ENCODE measurements around the gene ZNF319.

DNA sequence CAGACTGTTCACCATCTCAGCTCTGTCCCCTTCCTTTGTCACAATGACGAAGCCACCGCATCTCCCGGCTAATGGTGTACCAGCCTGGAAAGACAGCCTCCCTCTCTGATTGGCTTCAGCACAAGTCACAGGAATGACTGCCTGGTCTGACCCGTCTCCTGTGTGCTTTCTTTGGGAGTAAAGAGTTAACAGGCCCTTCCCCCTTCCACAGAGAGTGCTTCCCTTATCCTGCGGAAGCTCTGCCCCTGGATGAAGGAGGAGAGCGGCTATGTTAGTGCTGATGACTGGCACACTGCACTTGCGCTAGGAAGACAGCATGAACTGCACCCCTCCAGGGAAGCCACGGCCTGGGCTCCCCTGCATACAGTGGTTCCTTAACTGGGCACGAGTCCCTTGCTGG is 12.0 kb upstream of the ZNF319 start:
- TF ChIP-seq, protein P1, sequence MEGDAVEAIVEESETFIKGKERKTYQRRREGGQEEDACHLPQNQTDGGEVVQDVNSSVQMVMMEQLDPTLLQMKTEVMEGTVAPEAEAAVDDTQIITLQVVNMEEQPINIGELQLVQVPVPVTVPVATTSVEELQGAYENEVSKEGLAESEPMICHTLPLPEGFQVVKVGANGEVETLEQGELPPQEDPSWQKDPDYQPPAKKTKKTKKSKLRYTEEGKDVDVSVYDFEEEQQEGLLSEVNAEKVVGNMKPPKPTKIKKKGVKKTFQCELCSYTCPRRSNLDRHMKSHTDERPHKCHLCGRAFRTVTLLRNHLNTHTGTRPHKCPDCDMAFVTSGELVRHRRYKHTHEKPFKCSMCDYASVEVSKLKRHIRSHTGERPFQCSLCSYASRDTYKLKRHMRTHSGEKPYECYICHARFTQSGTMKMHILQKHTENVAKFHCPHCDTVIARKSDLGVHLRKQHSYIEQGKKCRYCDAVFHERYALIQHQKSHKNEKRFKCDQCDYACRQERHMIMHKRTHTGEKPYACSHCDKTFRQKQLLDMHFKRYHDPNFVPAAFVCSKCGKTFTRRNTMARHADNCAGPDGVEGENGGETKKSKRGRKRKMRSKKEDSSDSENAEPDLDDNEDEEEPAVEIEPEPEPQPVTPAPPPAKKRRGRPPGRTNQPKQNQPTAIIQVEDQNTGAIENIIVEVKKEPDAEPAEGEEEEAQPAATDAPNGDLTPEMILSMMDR (IDR thresholded peaks at IDR 0.05), result no peak
- no peak for TF ChIP-seq POLR2A (IDR thresholded peaks at IDR 0.05)

Data from Peyer's patch (tissue), 4 donors.